Measurements from ENCODE around the gene TMEM8B. TPM values are rescaled to one million over a fixed set of nuclear protein-coding genes. Genes with fewer than 3 reads are reported as not detected.
A peak's percentile ranks its signal among the peaks of the same experiment; 100 is the strongest.

The TMEM8B gene
- total RNA-seq, 4 donors from 2014 or later: 2.2 to 8.4 (median 5.4) TPM

- 19 to 22% methylated on average over 7 of the region's 7 CpGs for WGBS, 2 donors
- no peak overlapping the region for H3K4me3 ChIP-seq (ENCODE audit: low read depth, poor library complexity, severe bottlenecking)
- peak; percentile 77 to 82 for DNase-seq (ENCODE audit: low spot score in 2 of 2)
- no peak for TF ChIP-seq POLR2A (IDR thresholded peaks at IDR 0.05)
- TF ChIP-seq, protein P1, sequence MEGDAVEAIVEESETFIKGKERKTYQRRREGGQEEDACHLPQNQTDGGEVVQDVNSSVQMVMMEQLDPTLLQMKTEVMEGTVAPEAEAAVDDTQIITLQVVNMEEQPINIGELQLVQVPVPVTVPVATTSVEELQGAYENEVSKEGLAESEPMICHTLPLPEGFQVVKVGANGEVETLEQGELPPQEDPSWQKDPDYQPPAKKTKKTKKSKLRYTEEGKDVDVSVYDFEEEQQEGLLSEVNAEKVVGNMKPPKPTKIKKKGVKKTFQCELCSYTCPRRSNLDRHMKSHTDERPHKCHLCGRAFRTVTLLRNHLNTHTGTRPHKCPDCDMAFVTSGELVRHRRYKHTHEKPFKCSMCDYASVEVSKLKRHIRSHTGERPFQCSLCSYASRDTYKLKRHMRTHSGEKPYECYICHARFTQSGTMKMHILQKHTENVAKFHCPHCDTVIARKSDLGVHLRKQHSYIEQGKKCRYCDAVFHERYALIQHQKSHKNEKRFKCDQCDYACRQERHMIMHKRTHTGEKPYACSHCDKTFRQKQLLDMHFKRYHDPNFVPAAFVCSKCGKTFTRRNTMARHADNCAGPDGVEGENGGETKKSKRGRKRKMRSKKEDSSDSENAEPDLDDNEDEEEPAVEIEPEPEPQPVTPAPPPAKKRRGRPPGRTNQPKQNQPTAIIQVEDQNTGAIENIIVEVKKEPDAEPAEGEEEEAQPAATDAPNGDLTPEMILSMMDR (IDR thresholded peaks at IDR 0.05): no peak
- intact Hi-C loops (cut with DNase I; ENCODE audit: low total_unique reads): no loop called here
Measured at GRCh38 chr9:35844628-35845270, 15.7 kb downstream of the TMEM8B start.

DNA sequence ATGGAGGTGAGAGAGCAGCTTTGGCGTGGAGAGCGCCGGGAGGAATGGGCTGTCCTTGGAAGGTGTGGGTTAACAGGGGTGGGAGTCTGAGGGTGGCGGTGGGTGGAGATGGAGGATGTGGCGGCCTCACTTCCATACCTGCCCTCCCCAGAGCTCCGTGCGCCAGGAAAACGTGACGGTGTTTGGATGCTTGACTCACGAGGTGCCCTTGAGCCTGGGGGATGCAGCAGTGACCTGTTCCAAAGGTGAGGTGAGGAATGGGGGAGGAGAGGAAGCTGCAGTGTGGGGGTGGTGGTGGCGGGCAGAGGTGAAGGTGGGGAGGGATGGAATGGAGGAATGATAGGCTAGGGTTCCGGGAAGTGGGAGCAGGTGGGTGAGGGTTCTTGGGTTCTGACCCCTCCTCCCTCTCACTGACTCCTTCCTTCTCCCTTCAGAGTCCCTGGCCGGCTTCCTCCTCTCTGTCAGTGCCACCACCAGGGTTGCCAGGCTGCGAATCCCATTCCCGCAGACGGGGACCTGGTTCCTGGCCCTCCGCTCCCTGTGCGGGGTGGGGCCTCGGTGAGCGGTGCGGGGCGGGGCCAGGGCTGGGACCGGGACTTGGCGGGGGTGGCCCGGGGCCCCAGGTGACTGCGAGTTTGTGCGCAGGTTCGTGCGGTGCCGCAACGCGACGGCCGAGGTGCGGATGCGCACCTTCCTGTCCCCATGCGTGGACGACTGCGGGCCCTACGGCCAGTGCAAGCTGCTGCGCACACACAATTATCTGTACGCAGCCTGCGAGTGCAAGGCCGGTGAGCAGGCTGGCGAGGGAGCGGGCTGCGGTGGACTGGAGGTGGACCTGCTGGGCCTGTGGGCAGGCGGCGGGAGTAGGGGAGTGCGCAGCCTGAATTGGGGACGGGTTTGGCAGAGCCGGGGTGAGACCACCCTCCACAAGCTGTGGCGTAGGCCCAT, 17.1 kb downstream of the TMEM8B start:
- TF ChIP-seq, protein P1 (IDR thresholded peaks at IDR 0.05): no peak
- TF ChIP-seq POLR2A (IDR thresholded peaks at IDR 0.05): no peak
- 63 to 67% methylated on average over 32 to 47 of the region's 53 CpGs for WGBS, 2 donors
- H3K4me3 ChIP-seq (ENCODE audit: low read depth, poor library complexity, severe bottlenecking): no peak overlapping the region
- intact Hi-C loops (cut with DNase I; ENCODE audit: low total_unique reads): no loop called here
- peak in 1 of 2 donors; percentile 84 for DNase-seq (ENCODE audit: low spot score in 2 of 2)

- TF ChIP-seq, protein P1 (IDR thresholded peaks at IDR 0.05): no peak
- TF ChIP-seq POLR2A (IDR thresholded peaks at IDR 0.05): no peak
- intact Hi-C loops (cut with DNase I; ENCODE audit: low total_unique reads): no loop called here
- no peak for DNase-seq (ENCODE audit: low spot score in 2 of 2)
- H3K4me3 ChIP-seq (ENCODE audit: low read depth, poor library complexity, severe bottlenecking): no peak overlapping the region
- WGBS, 2 donors: 58 to 76% methylated on average over 4 of the region's 4 CpGs
Measured at GRCh38 chr9:35847792-35848572, 19.0 kb downstream of the TMEM8B start.

DNA sequence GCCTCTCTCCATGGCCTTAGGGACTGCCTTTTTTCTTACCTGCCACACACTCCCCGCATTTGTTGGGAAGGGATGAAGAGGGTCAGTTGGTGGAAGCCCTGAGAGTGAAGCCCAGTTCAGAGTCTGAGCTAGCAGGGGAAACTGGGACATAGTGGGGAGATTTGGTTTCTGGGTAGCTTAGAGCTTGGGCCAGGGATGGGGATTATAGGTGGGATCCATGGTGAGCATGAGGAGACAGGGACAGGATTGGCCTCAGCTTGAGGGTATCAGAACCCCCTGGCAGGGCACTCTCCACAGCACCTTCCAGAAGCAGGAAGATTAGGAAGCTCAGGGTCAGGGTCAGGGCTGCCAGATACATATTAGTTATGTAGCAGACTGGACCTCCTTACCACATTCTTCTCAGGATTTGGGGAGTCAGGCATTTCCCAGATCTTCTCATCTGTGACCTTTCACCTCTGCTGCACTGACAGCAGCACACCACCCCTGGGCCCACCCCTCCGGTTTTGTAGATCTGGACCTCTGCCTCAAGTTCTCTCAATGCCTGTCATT, 23.3 kb downstream of the TMEM8B start:
- DNase-seq (ENCODE audit: low spot score in 2 of 2): peak in 1 of 2 donors; percentile 66
- 92 to 94% methylated on average over 2 of the region's 2 CpGs for WGBS, 2 donors
- intact Hi-C loops (cut with DNase I; ENCODE audit: low total_unique reads): no loop called here
- TF ChIP-seq POLR2A (IDR thresholded peaks at IDR 0.05): no peak
- TF ChIP-seq, protein P1 (IDR thresholded peaks at IDR 0.05): no peak
- H3K4me3 ChIP-seq (ENCODE audit: low read depth, poor library complexity, severe bottlenecking): no peak overlapping the region

Data from lower leg skin (tissue), 4 donors.